ENCODE data around the gene TEK. TPM values are rescaled to one million over a fixed set of nuclear protein-coding genes. Genes with fewer than 3 reads are reported as not detected.

Gene TEK
- total RNA-seq, 1 donor from 2014 or later: 0.26 TPM

GRCh38 chr9:27078685-27079084 is 30.3 kb upstream of the TEK start:
- H3K27me3 ChIP-seq (ENCODE audit: control insufficient read depth, insufficient read depth, low read length): no peaks in the 10 kb centered on the region
- no peak for DNase-seq (ENCODE audit: low read depth)
- no peak for FAIRE-seq
- no peaks in the 10 kb centered on the region for H3K36me3 ChIP-seq (ENCODE audit: control insufficient read depth, insufficient read depth, low read length)
- no peak overlapping the region for H3K4me3 ChIP-seq (ENCODE audit: low read depth, low read length)
- TF ChIP-seq CTCF (IDR thresholded peaks at IDR 0.05; ENCODE audit: insufficient read depth, low read length, severe bottlenecking): no peak

- DNase-seq (ENCODE audit: low read depth): no peak
- no peaks in the 10 kb centered on the region for H3K27me3 ChIP-seq (ENCODE audit: control insufficient read depth, insufficient read depth, low read length)
- no peaks in the 10 kb centered on the region for H3K36me3 ChIP-seq (ENCODE audit: control insufficient read depth, insufficient read depth, low read length)
- FAIRE-seq: no peak
- no peak for TF ChIP-seq CTCF (IDR thresholded peaks at IDR 0.05; ENCODE audit: insufficient read depth, low read length, severe bottlenecking)
- H3K4me3 ChIP-seq (ENCODE audit: low read depth, low read length): no peak overlapping the region
Observed at GRCh38 chr9:27085456-27085855, 23.6 kb upstream of the TEK start.

DNA sequence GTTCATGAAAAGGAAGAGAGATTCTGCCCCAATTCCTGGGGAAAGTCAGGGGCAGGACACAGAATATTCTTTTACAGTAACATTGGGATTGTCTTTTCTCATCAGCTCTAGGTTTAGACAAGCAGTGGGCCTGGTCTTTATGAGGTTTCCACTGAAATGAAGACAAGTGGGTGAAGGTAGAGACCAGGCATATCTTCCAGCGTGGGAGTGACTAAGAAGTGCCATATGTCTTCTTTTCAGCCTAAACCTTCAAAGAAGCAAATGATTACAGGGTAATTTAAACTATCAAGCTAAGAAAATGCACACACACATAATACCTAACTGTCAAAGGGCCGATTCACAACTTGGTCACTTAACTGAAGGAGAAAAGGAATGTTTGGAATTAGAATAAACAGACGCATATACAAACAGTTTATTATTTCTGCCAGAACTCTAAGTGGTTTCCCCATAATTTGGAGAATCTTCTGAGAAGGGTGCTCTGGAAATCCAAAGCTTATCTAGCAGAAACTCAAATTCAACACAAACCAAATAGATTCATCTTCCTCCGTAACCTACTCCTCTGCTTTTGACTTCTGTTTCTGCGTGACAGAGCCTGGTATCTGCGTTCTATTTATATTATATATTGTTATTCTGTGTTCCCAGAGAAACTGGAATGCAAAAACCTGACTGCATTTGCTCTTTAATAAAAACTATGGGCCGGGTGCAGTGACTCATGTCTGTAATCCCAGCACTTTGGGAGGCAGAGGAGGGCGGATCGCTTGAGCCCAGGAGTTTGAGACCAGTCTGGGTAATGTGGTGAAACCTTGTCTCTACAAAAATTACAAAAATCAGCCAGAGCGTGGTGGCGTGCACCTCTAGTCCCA is 22.0 kb upstream of the TEK start:
- Histone ChIP-seq H3K27me3 (ENCODE audit: control insufficient read depth, insufficient read depth, low read length) (no peaks in the 10 kb centered on the region), H3K36me3 (ENCODE audit: control insufficient read depth, insufficient read depth, low read length) (no peaks in the 10 kb centered on the region), H3K4me3 (ENCODE audit: low read depth, low read length) (no peak overlapping the region)
- TF ChIP-seq CTCF (IDR thresholded peaks at IDR 0.05; ENCODE audit: insufficient read depth, low read length, severe bottlenecking): no peak
- FAIRE-seq (no peak), DNase-seq (ENCODE audit: low read depth) (no peak)

DNA sequence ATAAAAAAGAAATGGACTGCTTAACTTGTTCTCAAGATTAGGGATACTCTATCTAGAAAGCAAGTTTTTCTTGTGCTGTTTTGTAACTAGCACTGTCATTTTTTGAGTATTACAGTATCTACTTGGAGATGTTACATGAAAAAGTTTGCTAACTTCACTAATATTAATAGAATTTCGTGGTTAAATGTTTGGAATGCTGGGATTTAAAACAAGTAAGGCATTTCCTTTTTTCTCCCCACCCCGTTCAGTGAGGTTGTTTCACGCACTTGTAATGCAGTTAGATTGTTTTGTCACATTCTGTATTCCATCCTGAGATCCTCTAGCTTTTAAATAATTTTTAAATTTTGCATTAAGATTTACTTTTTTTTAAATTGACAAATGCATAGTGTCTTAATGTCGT is 20.0 kb upstream of the TEK start:
- no peaks in the 10 kb centered on the region for H3K27me3 ChIP-seq (ENCODE audit: control insufficient read depth, insufficient read depth, low read length)
- no peak overlapping the region for H3K4me3 ChIP-seq (ENCODE audit: low read depth, low read length)
- no peak for TF ChIP-seq CTCF (IDR thresholded peaks at IDR 0.05; ENCODE audit: insufficient read depth, low read length, severe bottlenecking)
- no peaks in the 10 kb centered on the region for H3K36me3 ChIP-seq (ENCODE audit: control insufficient read depth, insufficient read depth, low read length)
- DNase-seq (ENCODE audit: low read depth): no peak
- no peak for FAIRE-seq

- DNase-seq (ENCODE audit: low read depth) (no peak), FAIRE-seq (no peak)
- TF ChIP-seq CTCF (IDR thresholded peaks at IDR 0.05; ENCODE audit: insufficient read depth, low read length, severe bottlenecking): no peak
- Histone ChIP-seq H3K36me3 (ENCODE audit: control insufficient read depth, insufficient read depth, low read length) (no peaks in the 10 kb centered on the region), H3K27me3 (ENCODE audit: control insufficient read depth, insufficient read depth, low read length) (no peaks in the 10 kb centered on the region), H3K4me3 (ENCODE audit: low read depth, low read length) (no peak overlapping the region)
Observed at GRCh38 chr9:27089706-27090105, 19.3 kb upstream of the TEK start.

DNA sequence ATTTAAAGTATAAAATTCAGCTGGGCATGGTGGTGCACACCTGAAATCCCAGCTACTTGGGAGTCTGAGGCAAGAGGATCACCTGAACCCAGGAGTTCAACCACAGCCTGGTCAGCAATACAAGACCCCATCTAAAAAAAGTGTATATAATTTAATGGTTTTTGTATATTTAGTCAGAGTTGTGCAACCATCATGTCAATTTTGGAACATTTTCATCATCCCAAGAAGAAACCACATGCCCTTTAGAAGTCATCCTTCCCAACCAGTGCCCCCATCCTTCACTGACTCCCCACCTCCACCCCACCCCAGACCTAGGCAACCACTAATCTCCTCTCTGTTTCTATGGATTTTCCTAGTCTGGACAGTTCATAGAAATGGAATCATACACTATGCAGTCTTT is 18.8 kb upstream of the TEK start:
- DNase-seq (ENCODE audit: low read depth) (no peak), FAIRE-seq (no peak)
- Histone ChIP-seq H3K27me3 (ENCODE audit: control insufficient read depth, insufficient read depth, low read length) (no peaks in the 10 kb centered on the region), H3K4me3 (ENCODE audit: low read depth, low read length) (no peak overlapping the region), H3K36me3 (ENCODE audit: control insufficient read depth, insufficient read depth, low read length) (no peaks in the 10 kb centered on the region)
- TF ChIP-seq CTCF (IDR thresholded peaks at IDR 0.05; ENCODE audit: insufficient read depth, low read length, severe bottlenecking): no peak

Measured in bronchial epithelial cell (primary cell).